ENCODE measurements around the gene PACS2.
A peak's percentile ranks its signal among the peaks of the same experiment; 100 is the strongest.

The PACS2 gene

DNA sequence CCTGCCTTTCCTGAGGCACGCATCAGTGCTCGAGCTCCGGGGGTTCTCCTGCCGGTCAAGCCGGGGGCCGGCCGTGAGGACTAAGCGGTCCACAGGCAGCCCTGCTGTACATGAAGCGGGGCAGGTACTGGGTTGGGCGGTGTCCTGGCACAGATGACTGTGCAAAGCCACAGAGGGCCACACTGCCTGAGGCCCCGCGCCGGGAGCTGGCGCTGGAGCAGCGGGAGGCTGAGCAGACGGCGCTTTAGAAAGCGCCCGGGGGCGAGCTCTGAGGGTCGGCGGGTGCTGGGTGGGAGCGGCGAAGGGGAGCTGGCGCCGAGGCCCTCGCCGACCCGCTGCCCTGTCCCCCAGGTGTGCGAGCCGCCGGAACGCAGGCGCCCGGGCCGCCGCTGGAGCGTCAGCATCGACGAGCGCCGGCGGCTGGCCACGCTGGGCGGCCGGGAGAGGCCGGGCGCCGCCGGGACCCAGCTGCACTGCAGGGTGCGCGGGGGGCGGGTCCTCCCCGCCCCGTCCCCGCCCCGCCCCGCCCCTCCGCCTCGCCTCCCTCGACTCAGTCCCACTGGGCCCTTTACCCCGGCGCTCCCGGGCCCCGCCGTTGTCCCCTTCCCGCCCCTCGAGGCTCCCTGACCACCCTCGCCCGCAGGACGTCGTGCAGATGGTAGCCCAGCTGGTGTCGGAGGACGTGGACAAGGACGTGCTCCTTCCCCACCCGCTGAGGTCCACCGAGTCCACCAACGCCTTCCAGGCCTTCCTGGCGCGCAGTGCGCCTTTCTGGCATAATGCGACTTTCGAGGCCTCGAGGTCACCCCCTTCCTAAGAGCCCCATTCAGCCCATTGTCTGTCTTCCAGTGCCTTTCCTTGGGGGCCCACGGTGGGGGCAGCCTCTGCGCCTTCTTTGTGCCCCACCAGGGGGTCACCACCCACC lies 96.7 kb downstream of the PACS2 start:
- no peak for DNase-seq (ENCODE audit: low spot score)

DNA sequence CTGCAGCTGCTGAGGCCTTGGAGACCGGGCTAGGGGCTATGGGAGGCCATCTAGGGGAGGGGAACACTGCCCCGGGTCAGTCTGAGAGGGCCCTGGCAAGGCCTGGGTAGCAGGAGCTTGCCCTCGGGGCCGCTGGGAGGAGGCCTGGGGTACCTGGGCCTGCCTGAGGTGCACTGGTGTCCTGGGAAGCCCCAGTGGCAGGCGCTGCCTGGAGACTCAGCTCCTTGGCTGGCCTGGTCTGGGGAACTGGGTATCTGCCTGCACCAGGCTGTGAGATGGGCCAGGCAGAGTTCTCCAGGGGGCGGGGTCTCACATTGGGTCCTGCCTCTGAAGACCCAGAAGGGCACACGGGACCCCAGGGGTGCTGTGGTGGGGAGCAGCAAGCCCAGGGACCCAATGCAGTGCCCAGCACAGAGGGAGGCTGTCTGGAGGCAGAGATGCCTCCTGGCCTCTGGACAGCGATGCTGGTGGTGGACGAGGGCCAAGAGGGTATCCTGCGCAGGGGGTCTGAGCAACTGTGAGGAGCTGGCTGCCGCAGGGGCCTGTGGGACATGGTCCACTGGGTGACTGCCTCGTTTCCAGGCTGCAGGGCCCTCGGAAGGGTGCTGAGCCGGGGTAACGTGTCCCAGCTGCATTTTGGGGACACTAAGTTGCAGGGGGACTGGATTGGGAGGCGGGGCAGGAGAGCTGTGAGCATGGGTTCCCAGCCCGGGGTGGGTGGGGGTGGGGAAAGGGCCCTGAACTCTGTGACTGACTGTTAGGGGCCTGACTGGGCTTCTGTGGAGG lies 97.6 kb downstream of the PACS2 start:
- DNase-seq (ENCODE audit: low spot score) = no peak

- no peak for DNase-seq (ENCODE audit: low spot score)
Measured at GRCh38 chr14:105412771-105413543, 98.4 kb downstream of the PACS2 start.

- no peak for DNase-seq (ENCODE audit: low spot score)
Measured at GRCh38 chr14:105413544-105413886, 99.0 kb downstream of the PACS2 start.

DNA sequence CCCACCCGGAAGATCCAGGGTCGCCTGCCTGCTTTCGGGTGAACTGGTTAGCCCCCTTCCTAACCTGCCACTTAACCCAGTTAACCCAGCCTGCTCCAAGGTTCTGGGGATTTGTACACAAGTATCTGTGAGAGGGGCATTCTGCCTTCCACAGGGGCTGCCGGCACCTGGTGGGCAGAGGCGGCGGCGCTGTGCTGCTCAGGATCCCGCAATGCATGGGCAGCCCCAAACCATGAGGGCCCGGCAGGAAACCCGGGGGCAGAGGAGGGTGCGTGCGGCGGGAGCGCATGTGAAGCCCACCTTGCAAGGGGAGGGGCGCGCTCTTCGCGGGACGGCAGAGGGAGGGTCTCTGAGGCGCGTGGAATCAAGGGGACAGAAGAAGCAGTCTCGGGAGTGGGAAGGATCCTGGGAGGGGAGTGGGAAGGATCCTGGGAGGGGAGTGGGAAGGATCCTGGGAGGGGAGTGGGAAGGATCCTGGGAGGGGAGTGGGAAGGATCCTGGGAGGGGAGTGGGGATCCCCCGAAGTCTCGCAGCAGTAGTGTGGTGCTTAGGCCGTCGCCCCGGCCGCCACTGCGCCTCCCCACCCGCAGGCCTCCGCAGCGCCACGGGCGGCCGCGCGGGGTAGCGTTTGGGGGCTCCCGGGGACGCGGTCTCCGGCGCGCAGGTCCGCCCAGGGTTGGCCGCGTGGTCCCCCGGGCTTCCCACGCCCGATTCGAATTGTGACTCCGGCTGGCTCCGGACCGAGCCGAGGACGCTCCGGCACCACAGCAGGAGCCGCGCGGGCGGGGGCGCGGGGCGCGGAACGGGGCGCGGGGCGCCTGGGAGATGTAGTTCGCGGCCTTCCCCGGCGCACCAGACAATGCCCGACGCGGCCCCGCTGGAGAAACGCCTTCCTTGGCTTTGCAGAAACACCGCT lies 100.2 kb downstream of the PACS2 start:
- DNase-seq (ENCODE audit: low spot score) = peak; percentile 65

DNA sequence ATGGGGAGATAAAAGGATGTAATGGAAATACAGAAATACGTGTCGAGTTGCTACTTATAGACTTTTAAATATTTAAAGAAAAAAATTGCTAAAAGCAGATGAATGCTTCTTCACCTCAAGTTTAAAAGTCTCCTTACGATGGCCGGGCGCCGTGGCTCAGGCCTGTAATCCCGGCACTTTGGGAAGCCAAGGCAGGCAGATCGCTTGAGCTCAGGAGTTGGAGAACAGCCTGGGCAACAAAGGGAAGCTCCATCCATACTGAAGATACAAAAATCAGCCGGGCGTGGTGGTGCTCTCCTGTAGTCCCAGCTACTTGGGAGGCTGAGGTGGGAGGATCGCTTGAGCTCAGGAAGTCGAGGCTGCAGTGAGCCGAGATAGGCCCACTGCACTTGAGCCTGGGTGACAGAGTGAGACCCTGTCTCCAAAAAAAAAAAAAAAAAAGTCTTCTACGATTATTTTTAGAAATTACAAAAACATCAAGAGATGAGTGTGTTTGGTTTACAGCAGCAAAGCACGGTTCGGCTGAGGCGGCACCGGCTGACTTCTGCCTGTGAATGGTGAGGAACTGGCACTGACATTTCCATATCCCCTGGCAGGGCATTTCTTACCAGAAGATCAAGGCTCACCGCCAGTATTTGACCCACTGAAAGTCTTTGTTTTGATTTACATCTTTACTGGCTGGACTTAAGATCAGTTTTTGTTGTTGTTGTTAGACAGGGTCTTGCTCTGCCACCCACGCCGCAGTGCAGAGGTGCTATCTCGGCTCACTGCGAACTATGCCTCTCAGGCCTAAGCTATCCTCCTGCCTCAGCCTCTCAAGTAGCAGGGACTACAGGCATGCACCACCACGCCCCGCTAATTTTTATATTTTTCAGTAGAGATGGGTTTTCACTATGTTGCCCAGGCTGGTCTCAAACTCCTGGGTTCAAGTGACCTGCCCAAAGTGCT lies 101.2 kb downstream of the PACS2 start:
- DNase-seq (ENCODE audit: low spot score) = no peak

DNA sequence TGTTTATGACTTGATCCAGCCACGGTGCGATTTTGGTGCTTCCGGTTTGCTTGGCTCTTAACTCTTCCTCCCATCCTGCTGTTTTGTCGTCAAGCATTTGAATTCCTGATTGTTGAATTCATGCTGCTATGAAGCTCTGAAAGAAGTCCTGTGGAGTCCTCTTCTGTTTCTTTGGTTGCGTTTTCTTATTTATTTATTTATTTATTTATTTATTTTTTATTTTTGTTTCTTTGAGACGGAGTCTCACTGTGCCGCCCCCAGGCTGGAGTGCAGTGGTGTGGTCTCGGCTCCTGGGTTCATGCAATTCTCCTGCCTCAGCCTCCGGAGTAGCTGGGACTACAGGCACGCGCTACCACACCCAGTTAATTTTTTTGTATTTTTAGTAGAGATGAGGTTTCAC lies 102.1 kb downstream of the PACS2 start:
- DNase-seq (ENCODE audit: low spot score) = no peak

GRCh38 chr14:105417690-105418121 lies 103.2 kb downstream of the PACS2 start:
- DNase-seq (ENCODE audit: low spot score) = no peak

GRCh38 chr14:105418269-105419194 lies 104.0 kb downstream of the PACS2 start:
- no peak for DNase-seq (ENCODE audit: low spot score)

DNA sequence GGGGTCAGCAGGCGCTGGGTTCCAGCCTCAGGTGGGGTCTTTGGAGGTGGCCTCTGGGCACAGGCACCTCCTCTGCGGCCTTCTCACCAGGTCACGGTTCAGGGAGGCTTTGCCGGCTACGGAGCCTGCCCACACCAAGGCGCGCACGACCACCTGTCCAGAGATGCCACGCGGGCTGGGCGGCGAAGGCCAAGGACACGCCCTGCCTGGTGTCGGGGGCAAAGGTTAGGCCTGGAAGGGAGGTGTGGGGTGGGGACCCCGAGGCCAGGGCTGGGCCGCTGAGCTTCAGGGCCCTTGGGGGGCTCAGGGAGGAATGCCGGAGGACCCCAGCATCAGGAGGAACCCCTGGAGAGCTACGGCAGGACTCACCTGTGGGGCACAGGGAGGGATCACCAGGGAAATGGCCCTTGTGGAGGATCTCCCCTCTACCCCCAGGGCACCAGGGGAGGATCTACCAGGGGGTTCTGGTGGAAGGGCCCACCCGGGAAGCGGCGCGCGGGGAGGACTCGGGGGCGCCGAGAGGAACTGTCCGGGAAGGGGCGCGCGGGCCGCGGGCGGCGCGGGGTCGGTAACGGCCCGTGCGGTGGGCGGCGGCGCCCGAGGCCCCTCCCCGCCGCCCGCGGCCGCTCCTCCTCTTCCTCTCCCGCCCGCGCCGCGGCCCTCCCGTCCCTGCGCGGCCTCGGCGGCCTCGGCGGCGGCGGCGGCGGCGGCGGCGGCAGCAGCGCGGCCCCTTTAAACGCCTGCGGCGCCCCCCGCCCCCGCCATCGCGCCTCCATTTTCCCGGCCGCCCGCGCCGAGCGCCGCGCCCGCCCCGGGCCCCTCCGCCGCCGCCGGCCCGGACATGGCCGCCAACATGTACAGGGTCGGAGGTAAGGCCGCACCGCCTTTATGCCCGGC lies 104.9 kb downstream of the PACS2 start, which contains the start of gene MTA1:
TSS of gene MTA1 (plus strand) at position 633 of the 897 bp plus-strand sequence. CDS start at position 842, 209 bp downstream.
- DNase-seq (ENCODE audit: low spot score) = no peak

- DNase-seq (ENCODE audit: low spot score) = no peak
Measured at GRCh38 chr14:105420101-105420973, 105.8 kb downstream of the PACS2 start.

DNA sequence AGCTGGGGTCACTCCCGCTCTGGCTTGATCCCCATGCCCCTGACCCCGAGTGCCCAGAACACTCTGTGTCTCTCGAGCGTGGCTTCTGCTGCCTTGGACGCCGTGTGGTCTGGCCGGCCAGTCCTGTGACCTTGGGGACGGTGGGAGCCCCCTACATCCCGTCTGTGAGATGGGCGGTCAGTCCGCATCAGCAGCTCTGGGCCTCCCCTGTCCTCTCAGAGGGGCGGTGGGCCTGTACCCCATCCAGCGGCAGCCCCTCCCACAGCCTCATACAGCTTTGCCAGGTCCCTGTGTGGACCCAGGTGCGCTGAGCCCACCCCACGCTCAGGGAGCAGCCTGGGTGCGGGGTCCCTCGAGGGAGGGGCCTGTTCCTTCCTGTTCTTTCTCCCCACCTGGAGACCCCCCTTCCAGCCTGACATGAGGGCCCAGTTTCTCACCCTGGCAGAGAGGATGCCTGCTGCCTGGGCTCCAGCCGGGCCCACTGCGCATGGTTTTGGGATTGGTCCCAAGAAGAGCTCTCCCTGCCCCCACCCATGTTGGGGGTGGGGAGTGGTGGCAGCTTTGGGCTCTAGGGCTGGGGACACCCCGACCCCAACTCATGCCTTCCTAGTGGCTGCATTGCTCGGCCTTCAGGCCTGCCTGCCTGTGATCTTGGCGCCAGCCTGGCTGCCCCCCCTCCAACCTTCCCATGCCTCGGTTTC lies 106.6 kb downstream of the PACS2 start:
- no peak for DNase-seq (ENCODE audit: low spot score)

DNA sequence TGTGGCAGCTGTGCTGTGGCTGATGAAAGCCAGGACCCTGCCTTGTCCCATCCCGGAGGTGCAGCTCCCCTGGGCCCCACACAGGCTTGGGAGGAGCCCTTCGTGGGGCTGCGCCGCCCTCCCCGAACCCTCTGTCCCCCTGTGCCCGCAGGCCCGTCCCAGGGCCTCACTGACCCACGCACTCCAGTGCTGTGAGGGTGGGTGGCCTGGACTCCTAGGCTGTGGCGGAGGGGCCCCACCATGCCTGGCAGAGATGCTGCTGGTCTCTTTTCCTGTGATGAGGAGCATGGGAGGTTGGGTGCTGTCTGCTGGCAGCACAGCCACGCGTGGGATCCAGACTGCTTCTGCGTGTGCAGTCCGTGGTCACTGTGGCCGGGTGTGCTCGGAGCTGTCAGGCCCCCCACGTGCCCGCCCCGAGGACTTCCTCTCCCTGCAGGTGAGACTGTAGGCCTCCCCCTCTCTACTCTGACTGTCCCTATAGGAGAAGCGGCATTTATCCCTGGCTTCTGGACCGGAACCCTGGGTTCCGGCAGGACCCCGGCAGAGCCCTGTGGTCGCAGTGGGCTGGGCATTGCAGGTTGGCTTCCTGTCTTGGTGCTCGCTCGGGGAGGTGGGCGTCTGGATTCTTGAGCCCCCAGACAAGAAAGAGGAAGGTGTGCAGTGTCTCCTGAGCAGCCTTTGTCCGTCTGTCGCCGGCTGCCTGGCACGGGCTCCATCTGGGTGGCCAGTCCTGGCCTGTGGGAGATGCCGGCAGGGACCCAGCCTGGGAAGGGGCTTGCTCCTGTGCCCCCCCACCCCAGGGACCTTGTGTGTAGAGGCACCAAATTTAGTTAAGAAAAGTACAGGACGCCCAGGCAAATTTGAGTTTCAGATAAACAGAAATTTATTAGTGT lies 107.4 kb downstream of the PACS2 start:
- DNase-seq (ENCODE audit: low spot score) = no peak

DNA sequence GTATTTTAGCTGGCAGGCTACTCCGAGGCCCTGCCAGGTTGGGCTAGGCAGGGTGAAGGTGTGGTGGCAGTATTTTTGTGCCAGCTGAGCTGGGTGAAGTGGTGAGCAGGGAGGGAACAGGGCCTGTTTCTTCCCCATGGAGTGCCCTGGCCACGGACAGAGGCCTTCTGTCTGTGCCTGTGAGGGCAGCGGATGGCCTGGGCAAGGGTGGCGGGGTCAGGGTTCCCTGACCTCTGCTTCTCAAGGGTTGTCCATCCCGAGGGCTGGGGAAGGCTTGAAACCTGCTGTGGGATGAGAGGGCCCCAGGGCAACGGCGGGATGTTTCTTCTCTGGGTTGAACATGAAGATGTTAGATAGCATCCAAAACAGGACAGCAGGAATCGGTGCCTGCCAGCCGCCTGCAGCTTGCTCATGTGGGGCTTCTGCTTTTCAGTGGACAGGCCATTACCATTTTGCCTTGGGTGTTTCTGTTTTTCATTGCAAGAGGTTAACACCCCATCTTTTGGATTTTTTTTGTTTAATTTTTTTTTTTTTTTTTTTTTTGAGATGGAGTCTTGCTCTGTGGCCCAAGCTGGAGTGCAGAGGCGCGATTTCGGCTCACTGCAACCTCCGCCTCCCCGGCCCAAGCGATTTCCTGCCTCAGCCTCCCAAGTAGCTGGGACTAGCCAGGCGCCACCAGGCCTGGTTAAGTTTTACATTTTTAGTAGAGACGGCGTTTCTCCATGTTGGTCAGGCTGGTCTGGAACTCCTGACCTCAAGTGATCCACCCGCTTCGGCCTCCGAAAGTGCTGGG lies 108.3 kb downstream of the PACS2 start:
- DNase-seq (ENCODE audit: low spot score) = no peak
